Aorta (tissue), 5 donors: ENCODE measurements around the gene ARHGAP27. TPM values are rescaled to one million over a fixed set of nuclear protein-coding genes. Genes with fewer than 3 reads are reported as not detected.

ENCODE experiments used
- ATAC-seq: fragments of 200-7000 bp; cut with Tn5 transposase; one replicate; pipeline ENCODE4 v1.9.1; 2022; ENCODE audit warnings: moderate library complexity; ENCODE audit not compliant: low FRiP score
- DNase-seq, 2 donors: peaks; one replicate each; pipeline ENCODE4 v3.0.0-alpha.2; 2020
- H3K27ac ChIP-seq, 2 donors: one replicate each; pipeline ENCODE4 v1.5.1; 2013; ENCODE audit warnings: low read length in 2 of 2, mild to moderate bottlenecking in 2 of 2, moderate library complexity in 2 of 2, control low read depth in 1 of 2, inconsistent platforms in 1 of 2, low read depth in 1 of 2
- H3K27me3 ChIP-seq, 2 donors: one replicate each; pipeline ENCODE4 v1.6.1; 2013; ENCODE audit warnings: control low read depth in 1 of 2, low read length in 1 of 2, mild to moderate bottlenecking in 1 of 2, moderate library complexity in 1 of 2; ENCODE audit not compliant: insufficient read depth in 2 of 2, control insufficient read depth in 1 of 2
- H3K36me3 ChIP-seq, 2 donors: one replicate each; pipeline ENCODE4 v1.6.1; 2013; ENCODE audit warnings: control low read depth in 1 of 2, low read length in 1 of 2, mild to moderate bottlenecking in 1 of 2; ENCODE audit not compliant: insufficient read depth in 2 of 2, control insufficient read depth in 1 of 2
- H3K4me1 ChIP-seq, 2 donors: one replicate each; pipeline ENCODE4 v1.6.1; 2013; ENCODE audit warnings: low read length in 2 of 2, control low read depth in 1 of 2, mild to moderate bottlenecking in 1 of 2, moderate library complexity in 1 of 2; ENCODE audit not compliant: insufficient read depth in 2 of 2, control insufficient read depth in 1 of 2
- H3K4me3 ChIP-seq, 2 donors: one replicate each; pipeline ENCODE4 v1.5.1; 2013; ENCODE audit warnings: low read length in 2 of 2, control low read depth in 1 of 2, mild to moderate bottlenecking in 1 of 2
- H3K9me3 ChIP-seq: one replicate; pipeline ENCODE4 v1.6.1; 2013; ENCODE audit warnings: mild to moderate bottlenecking, low read length; ENCODE audit not compliant: control insufficient read depth
- WGBS, 2 donors: extraction: QIAGEN DNeasy Blood & Tissue Kit; methylation state at CpG; one replicate each; pipeline ENCODE4 v1.1.7; 2013; 5-methylcytosine and 5-hydroxymethylcytosine counted together
- intact Hi-C, 2 donors: fragments of 100-400 bp; cut with DNase I; formaldehyde crosslinking; loops; one replicate each; pipeline versions ENCODE4 v1.14.2 to v1.15.0; 2022
- polyA plus RNA-seq, 2 donors: library from polyadenylated mRNA; stranded (reverse); fragments of 200-250 nt; gene quantifications; one replicate each; pipeline ENCODE4 v1.2.3, GENCODE V29; 2013
- total RNA-seq, 2 donors: library from RNA; stranded (reverse); fragmentation: NEBNext Ultra II Directional; extraction: Animal tissue kit (Norgen Biotek cat#: 25700); gene quantifications; one replicate each; pipeline ENCODE4 v1.2.1, GENCODE V29; 2021
- donor health status: healthy with polysubstance abuse.
- donor health status: Bipolar disorder and iron deficiency.
- donor health status: DM: no; HTN: no; CAD: no.
- donor health status: DM: no; HTN: no; CAD: no.
- donor health status: DM: yes; HTN: yes; CAD: no.

ARHGAP27 gene
- total and polyA plus RNA-seq, 4 donors, result 5.4 to 41.0 (median 13.6) TPM

- H3K9me3 ChIP-seq, result no peaks in the 10 kb centered on the region
- no peaks in the 10 kb centered on the region for H3K4me1 ChIP-seq
- 67 to 83% methylated on average over 8 of the region's 8 CpGs for WGBS, 2 donors
- ATAC-seq (no peak), DNase-seq (peak in 1 of 2 donors; percentile 1)
- H3K27ac ChIP-seq, result no peak overlapping the region
- H3K36me3 ChIP-seq, result no peaks in the 10 kb centered on the region
- no peak overlapping the region for H3K4me3 ChIP-seq
- no peaks in the 10 kb centered on the region for H3K27me3 ChIP-seq
- intact Hi-C loops, result no loop called here
These were observed 9.2 kb downstream of the ARHGAP27 start for GRCh38 chr17:45423304-45423974.

DNA sequence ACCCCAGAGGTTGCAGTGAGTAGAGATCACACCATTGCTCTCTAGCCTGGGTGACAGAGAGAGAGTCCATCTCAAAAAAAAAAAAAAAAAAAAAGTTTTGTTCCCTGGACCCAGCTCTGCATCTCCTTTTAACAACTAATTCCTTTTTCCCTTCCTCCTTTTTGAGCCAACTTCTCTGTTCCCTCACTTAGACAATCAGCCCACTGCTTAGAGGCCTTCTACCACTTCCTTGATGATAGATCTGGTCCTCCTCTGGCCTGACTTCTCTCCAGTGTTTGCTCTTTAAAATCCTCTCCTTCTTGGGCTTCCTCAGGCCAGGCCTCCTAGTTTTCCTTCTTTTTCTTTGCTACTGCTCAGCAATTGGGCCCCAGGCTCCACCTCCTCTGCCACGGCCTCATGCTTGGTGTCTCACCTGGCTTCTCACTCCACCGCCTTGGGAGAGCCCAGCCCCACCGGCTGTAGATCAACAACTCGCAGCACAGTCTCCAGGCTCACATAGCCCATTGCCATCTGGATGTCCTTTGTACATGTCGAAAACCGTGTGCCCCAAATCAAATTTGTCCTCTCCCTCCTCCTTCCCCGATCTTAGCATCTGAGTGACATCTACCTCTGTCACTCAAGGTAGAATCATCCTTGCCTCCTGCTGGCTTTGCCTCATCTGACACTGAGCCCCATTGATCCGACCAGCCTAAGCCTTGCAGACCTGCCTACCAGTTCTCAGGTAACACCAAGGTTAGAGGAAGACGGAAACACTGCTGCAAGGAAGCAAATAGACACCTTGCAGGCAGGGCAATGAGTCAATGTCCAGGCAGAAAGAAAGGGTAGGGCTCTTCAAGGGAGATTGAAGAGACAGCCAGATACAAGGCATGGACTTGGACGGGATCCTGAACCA lies 17.4 kb downstream of the ARHGAP27 start:
- intact Hi-C loops, result no loop called here
- H3K4me3 ChIP-seq, result no peak overlapping the region
- no peaks in the 10 kb centered on the region for H3K9me3 ChIP-seq
- WGBS, 2 donors, result 89% methylated on average over 10 of the region's 10 CpGs
- no peak overlapping the region for H3K27ac ChIP-seq
- DNase-seq, result peak in 1 of 2 donors; percentile 38
- no peak for ATAC-seq
- H3K36me3 ChIP-seq, result no peaks in the 10 kb centered on the region
- no peaks in the 10 kb centered on the region for H3K4me1 ChIP-seq
- H3K27me3 ChIP-seq, result no peaks in the 10 kb centered on the region

GRCh38 chr17:45413498-45413923 lies 19.2 kb downstream of the ARHGAP27 start:
- intact Hi-C loops, result no loop called here

DNA sequence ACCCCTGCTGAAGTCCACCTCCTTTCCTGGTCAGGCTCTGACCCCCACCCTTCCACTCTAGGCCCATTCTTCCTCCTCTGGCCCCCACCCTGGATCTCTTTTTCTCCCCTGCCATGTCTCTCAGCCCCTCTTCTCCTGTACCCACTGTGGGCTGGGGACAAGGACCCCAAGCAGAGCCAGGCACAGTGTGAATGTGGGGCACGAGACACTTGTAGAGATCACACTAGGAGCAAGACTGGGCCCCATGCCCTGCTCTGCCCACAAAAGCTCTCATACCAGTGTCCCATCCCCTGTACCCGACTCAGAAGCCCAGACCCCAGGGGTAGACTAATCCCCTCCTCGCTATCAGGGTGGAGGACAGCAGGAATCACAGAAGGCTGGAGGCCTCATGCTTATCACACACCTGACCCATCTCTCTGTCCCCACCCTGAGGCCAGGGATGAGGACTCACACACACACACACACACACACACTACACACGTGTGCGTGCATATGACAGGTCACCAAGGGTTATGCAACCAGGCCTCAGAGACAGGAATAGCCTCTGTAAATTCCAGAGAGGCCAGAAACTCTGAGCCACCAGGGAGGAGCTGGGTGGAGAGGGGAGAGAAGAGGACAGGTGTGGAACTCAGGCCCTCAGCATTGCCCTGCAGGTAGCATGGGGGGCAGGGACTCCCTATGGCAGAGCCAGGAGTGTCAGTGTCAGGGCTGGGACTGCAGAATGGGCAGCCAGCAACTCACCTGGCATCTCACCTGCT lies 21.1 kb downstream of the ARHGAP27 start:
- no peaks in the 10 kb centered on the region for H3K36me3 ChIP-seq
- no peak overlapping the region for H3K4me3 ChIP-seq
- no peak overlapping the region for H3K27ac ChIP-seq
- DNase-seq (peak in 1 of 2 donors; percentile 24), ATAC-seq (no peak)
- H3K27me3 ChIP-seq, result no peaks in the 10 kb centered on the region
- H3K9me3 ChIP-seq, result no peaks in the 10 kb centered on the region
- no peaks in the 10 kb centered on the region for H3K4me1 ChIP-seq
- 89 to 90% methylated on average over 5 of the region's 5 CpGs for WGBS, 2 donors
- intact Hi-C loops, result no loop called here

More at GRCh38 chr17:45413498-45413923, 19.2 kb downstream of the ARHGAP27 start:
- peak in 1 of 2 donors; percentile 84 for DNase-seq
- H3K27ac ChIP-seq, result no peak overlapping the region
- no peak overlapping the region for H3K4me3 ChIP-seq
- no peaks in the 10 kb centered on the region for H3K9me3 ChIP-seq
- no peaks in the 10 kb centered on the region for H3K4me1 ChIP-seq
- H3K27me3 ChIP-seq, result no peaks in the 10 kb centered on the region
- 92% methylated on average over 9 of the region's 9 CpGs for WGBS, 2 donors
- no peak for ATAC-seq
- no peaks in the 10 kb centered on the region for H3K36me3 ChIP-seq

GRCh38 chr17:45410144-45411091 lies 22.3 kb downstream of the ARHGAP27 start:
- WGBS, 2 donors, result 85 to 86% methylated on average over 24 of the region's 24 CpGs
- Histone ChIP-seq H3K36me3 (no peaks in the 10 kb centered on the region), H3K9me3 (no peaks in the 10 kb centered on the region), H3K4me1 (no peaks in the 10 kb centered on the region), H3K27me3 (no peaks in the 10 kb centered on the region), H3K27ac (no peak overlapping the region), H3K4me3 (no peak overlapping the region)
- ATAC-seq, result no peak
- peak in 1 of 2 donors; percentile 70 for DNase-seq
- intact Hi-C loops, result no loop called here

- H3K4me1 ChIP-seq, result no peaks in the 10 kb centered on the region
- WGBS, 2 donors, result 87 to 91% methylated on average over 5 of the region's 5 CpGs
- ATAC-seq, result no peak
- intact Hi-C loops, result no loop called here
- peak in 1 of 2 donors; percentile 33 for DNase-seq
- no peaks in the 10 kb centered on the region for H3K36me3 ChIP-seq
- H3K4me3 ChIP-seq, result no peak overlapping the region
- no peaks in the 10 kb centered on the region for H3K9me3 ChIP-seq
- H3K27ac ChIP-seq, result no peak overlapping the region
- H3K27me3 ChIP-seq, result no peaks in the 10 kb centered on the region
These were observed 23.0 kb downstream of the ARHGAP27 start for GRCh38 chr17:45409659-45410076.

GRCh38 chr17:45408611-45409421 lies 23.9 kb downstream of the ARHGAP27 start:
- Histone ChIP-seq H3K4me1 (no peaks in the 10 kb centered on the region), H3K4me3 (no peak overlapping the region), H3K9me3 (no peaks in the 10 kb centered on the region), H3K27me3 (no peaks in the 10 kb centered on the region), H3K27ac (no peak overlapping the region), H3K36me3 (no peaks in the 10 kb centered on the region)
- intact Hi-C loops, result no loop called here
- ATAC-seq (no peak), DNase-seq (no peak)
- 67 to 71% methylated on average over 11 of the region's 11 CpGs for WGBS, 2 donors
